ENCODE data around the gene INCENP. TPM values are rescaled to one million over a fixed set of nuclear protein-coding genes. Genes with fewer than 3 reads are reported as not detected.

INCENP gene
- total and polyA plus RNA-seq, 2 of the 13 experiments (the other 11 are each of a cell fraction or from before 2014, with no cell fraction given) = 14.1 to 37.3 TPM

- TF ChIP-seq ZBTB7B (CRISPR knock-in tag; IDR thresholded peaks at IDR 0.05) (0 out of 2 replicates have a peak, but pooled peaks have one; percentile 15), FOXK1 (CRISPR knock-in tag; IDR thresholded peaks at IDR 0.05; ENCODE audit: borderline replicate concordance, low read depth) (no peak), ZNF850 (CRISPR knock-in tag; conservative IDR thresholded peaks at IDR 0.05) (no peak), ZNF143 (CRISPR knock-in tag; IDR thresholded peaks at IDR 0.05) (no peak), RFX3 (CRISPR knock-in tag; IDR thresholded peaks at IDR 0.05) (no peak), ESRRA (CRISPR knock-in tag; IDR thresholded peaks at IDR 0.05; ENCODE audit: low read depth) (no peak), HNF1A (IDR thresholded peaks at IDR 0.05; ENCODE audit: low read depth) (no peak), HNF1A (CRISPR knock-in tag; IDR thresholded peaks at IDR 0.05; ENCODE audit: borderline replicate concordance) (no peak; the same call in 1 of the 2 replicates), NONO (IDR thresholded peaks at IDR 0.05) (no peak), NONO (CRISPR knock-in tag; conservative IDR thresholded peaks at IDR 0.05) (no peak), FOXJ3 (CRISPR knock-in tag; IDR thresholded peaks at IDR 0.05; ENCODE audit: borderline replicate concordance) (no peak), ELF1 (CRISPR knock-in tag; IDR thresholded peaks at IDR 0.05) (no peak), HOXD1 (CRISPR knock-in tag; IDR thresholded peaks at IDR 0.05) (no peak), RXRA (CRISPR knock-in tag; IDR thresholded peaks at IDR 0.05) (no peak)
- TF ChIP-seq, protein P1, sequence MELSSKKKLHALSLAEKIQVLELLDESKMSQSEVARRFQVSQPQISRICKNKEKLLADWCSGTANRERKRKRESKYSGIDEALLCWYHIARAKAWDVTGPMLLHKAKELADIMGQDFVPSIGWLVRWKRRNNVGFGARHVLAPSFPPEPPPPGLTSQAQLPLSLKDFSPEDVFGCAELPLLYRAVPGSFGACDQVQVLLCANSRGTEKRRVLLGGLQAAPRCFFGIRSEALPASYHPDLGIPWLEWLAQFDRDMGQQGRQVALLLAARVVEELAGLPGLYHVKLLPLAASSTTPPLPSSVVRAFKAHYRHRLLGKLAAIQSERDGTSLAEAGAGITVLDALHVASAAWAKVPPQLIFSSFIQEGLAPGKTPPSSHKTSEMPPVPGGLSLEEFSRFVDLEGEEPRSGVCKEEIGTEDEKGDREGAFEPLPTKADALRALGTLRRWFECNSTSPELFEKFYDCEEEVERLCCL (CRISPR knock-in tag; IDR thresholded peaks at IDR 0.05; ENCODE audit: borderline replicate concordance) = no peak
- TF ChIP-seq, protein P2, sequence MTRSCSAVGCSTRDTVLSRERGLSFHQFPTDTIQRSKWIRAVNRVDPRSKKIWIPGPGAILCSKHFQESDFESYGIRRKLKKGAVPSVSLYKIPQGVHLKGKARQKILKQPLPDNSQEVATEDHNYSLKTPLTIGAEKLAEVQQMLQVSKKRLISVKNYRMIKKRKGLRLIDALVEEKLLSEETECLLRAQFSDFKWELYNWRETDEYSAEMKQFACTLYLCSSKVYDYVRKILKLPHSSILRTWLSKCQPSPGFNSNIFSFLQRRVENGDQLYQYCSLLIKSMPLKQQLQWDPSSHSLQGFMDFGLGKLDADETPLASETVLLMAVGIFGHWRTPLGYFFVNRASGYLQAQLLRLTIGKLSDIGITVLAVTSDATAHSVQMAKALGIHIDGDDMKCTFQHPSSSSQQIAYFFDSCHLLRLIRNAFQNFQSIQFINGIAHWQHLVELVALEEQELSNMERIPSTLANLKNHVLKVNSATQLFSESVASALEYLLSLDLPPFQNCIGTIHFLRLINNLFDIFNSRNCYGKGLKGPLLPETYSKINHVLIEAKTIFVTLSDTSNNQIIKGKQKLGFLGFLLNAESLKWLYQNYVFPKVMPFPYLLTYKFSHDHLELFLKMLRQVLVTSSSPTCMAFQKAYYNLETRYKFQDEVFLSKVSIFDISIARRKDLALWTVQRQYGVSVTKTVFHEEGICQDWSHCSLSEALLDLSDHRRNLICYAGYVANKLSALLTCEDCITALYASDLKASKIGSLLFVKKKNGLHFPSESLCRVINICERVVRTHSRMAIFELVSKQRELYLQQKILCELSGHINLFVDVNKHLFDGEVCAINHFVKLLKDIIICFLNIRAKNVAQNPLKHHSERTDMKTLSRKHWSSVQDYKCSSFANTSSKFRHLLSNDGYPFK (CRISPR knock-in tag; IDR thresholded peaks at IDR 0.05; ENCODE audit: borderline replicate concordance) = no peak; the same call in 1 of the 2 replicates
- TF ChIP-seq, protein P3, sequence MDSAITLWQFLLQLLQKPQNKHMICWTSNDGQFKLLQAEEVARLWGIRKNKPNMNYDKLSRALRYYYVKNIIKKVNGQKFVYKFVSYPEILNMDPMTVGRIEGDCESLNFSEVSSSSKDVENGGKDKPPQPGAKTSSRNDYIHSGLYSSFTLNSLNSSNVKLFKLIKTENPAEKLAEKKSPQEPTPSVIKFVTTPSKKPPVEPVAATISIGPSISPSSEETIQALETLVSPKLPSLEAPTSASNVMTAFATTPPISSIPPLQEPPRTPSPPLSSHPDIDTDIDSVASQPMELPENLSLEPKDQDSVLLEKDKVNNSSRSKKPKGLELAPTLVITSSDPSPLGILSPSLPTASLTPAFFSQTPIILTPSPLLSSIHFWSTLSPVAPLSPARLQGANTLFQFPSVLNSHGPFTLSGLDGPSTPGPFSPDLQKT (CRISPR knock-in tag; IDR thresholded peaks at IDR 0.05; ENCODE audit: borderline replicate concordance) = no peak
- TF ChIP-seq, protein P4, sequence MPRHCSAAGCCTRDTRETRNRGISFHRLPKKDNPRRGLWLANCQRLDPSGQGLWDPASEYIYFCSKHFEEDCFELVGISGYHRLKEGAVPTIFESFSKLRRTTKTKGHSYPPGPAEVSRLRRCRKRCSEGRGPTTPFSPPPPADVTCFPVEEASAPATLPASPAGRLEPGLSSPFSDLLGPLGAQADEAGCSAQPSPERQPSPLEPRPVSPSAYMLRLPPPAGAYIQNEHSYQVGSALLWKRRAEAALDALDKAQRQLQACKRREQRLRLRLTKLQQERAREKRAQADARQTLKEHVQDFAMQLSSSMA (CRISPR knock-in tag; IDR thresholded peaks at IDR 0.05) = no peak
Observed at GRCh38 chr11:62124186-62125113, 639 bp downstream of the INCENP start (continued).

All from HepG2 (cell line).